PC-9 (cell line): ENCODE data around the gene NTM. TPM values are rescaled to one million over a fixed set of nuclear protein-coding genes. Genes with fewer than 3 reads are reported as not detected.

Experiments used
- BruUV-seq: library from RNA; stranded (reverse); fragments of 400-500 nt; replicated peaks from 2 replicates; lab custom pipeline; 2021; lab: Mats Ljungman, UMichigan
- CTCF ChIA-PET: fragments of 300-600 bp; sonication (Branson Sonifier 250); formaldehyde crosslinking; loops from one replicate; lab custom pipeline; 2022; ENCODE audit warnings: antibody characterized with exemption; lab: Charles Lee
- POLR2A ChIA-PET: fragments of 300-600 bp; sonication (Branson Sonifier 250); formaldehyde crosslinking; loops from one replicate; lab custom pipeline; 2022; ENCODE audit warnings: antibody characterized with exemption; ENCODE audit not compliant: unreplicated experiment; lab: Charles Lee
- DNase-seq, 2 experiments: peaks; one replicate each; pipeline versions ENCODE4 v3.0.0 to v3.0.0-alpha.2; 2015 to 2022; ENCODE audit warnings: mixed read lengths in 1 of 2
- H2AFZ ChIP-seq: fragments of 200-600 bp; sonication (generic); 2 replicates; pipeline ENCODE4 v1.8.1; 2017; ENCODE audit warnings: antibody characterized with exemption
- H3F3A ChIP-seq: fragments of 200-600 bp; sonication (generic); 2 replicates; pipeline ENCODE4 v1.8.1; 2017; ENCODE audit warnings: antibody characterized with exemption, mild to moderate bottlenecking, low read depth; ENCODE audit not compliant: insufficient read depth
- H3K27ac ChIP-seq: fragments of 200-600 bp; sonication (generic); 2 replicates; pipeline ENCODE4 v1.6.1; 2016; ENCODE audit warnings: mixed run types
- H3K27me3 ChIP-seq: fragments of 200-600 bp; sonication (generic); 2 replicates; pipeline ENCODE4 v1.6.1; 2016; ENCODE audit warnings: low read depth, mixed run types; ENCODE audit not compliant: insufficient read depth
- H3K36me3 ChIP-seq: fragments of 200-600 bp; sonication (generic); 2 replicates; pipeline ENCODE4 v1.6.1; 2016; ENCODE audit warnings: low read depth, mixed run types
- H3K4me1 ChIP-seq: fragments of 200-600 bp; sonication (generic); replicated peaks from 2 replicates; pipeline ENCODE4 v1.6.1; 2016; ENCODE audit warnings: mixed run types; ENCODE audit not compliant: insufficient read depth
- H3K4me2 ChIP-seq: fragments of 200-600 bp; sonication (generic); 2 replicates; pipeline ENCODE4 v1.6.1; 2017; ENCODE audit warnings: mixed run types
- H3K4me3 ChIP-seq: fragments of 200-600 bp; sonication (generic); 2 replicates; pipeline ENCODE4 v1.6.1; 2016; ENCODE audit warnings: mixed run types
- H3K79me2 ChIP-seq: fragments of 200-600 bp; sonication (generic); 2 replicates; pipeline ENCODE4 v1.6.1; 2017; ENCODE audit warnings: low read depth, mixed run types
- H3K9me2 ChIP-seq: fragments of 200-600 bp; sonication (generic); 2 replicates; pipeline ENCODE4 v1.8.1; 2017; ENCODE audit warnings: mild to moderate bottlenecking; ENCODE audit not compliant: insufficient read depth
- H3K9me3 ChIP-seq: fragments of 200-600 bp; sonication (generic); 2 replicates; pipeline ENCODE4 v1.8.1; 2016; ENCODE audit warnings: low read depth; ENCODE audit not compliant: insufficient read depth
- H4K20me1 ChIP-seq: fragments of 200-600 bp; sonication (generic); 2 replicates; pipeline ENCODE4 v1.8.1; 2017; ENCODE audit not compliant: insufficient read depth
- CTCF ChIP-seq: fragments of 200-600 bp; sonication (generic); conservative IDR thresholded peaks from 2 replicates; pipeline ENCODE4 v1.6.1; 2017; ENCODE audit warnings: mixed run types, antibody characterized with exemption, mild to moderate bottlenecking, moderate library complexity
- EZH2 ChIP-seq: fragments of 200-600 bp; sonication (generic); IDR thresholded peaks from 2 replicates; pipeline ENCODE4 v1.8.0; 2017; ENCODE audit warnings: antibody characterized with exemption, low read depth
- intact Hi-C: fragments of 100-400 bp; cut with micrococcal nuclease; formaldehyde crosslinking; loops from one replicate; pipeline ENCODE4 v1.10.0; 2022; ENCODE audit not compliant: unreplicated experiment
- total RNA-seq: library from RNA; stranded (reverse); gene quantifications from 2 replicates; pipeline ENCODE4 v1.2.3, GENCODE V29; 2021

Gene NTM
- total RNA-seq, 1 experiment from 2014 or later: not detected

DNA sequence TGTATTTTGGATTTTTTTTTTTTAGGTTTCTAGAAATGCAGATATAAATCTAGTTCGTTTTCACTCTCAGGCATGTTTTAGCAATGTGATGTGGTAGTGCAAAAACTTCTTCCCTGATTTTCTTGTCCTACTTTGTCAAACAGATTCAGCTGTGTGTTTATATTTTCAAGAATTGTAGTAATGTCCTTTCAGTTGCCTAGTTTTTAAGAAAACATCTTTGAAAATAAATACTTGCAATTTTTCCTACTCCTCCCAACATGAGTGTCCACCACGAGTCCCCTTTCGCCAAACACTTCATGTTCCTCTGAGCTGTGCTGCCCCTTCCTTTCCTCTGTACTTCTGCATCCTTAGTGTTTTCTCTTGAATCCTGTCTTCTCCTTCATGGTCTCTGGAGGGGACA is 686.9 kb downstream of the NTM start:
- H3F3A ChIP-seq: no peaks in the 10 kb centered on the region
- ChIA-PET POLR2A (no interaction called here), CTCF (no interaction called here)
- H3K9me3 ChIP-seq: no peaks in the 10 kb centered on the region
- no peak for TF ChIP-seq CTCF
- TF ChIP-seq EZH2: no peak
- H2AFZ ChIP-seq: no peak overlapping the region
- H3K36me3 ChIP-seq: no peaks in the 10 kb centered on the region
- intact Hi-C loops: no loop called here
- H3K4me3 ChIP-seq: no peak overlapping the region
- DNase-seq: no peak
- BruUV-seq: no TSS peak
- no peaks in the 10 kb centered on the region for H3K79me2 ChIP-seq
- H4K20me1 ChIP-seq: no peaks in the 10 kb centered on the region
- H3K4me2 ChIP-seq: no peak overlapping the region
- H3K4me1 ChIP-seq: no peaks in the 10 kb centered on the region
- H3K27ac ChIP-seq: no peak overlapping the region
- H3K27me3 ChIP-seq: 0 out of 2 replicates have a peak, but pooled peaks cover 2% of the 10 kb centered on the region
- H3K9me2 ChIP-seq: no peaks in the 10 kb centered on the region

DNA sequence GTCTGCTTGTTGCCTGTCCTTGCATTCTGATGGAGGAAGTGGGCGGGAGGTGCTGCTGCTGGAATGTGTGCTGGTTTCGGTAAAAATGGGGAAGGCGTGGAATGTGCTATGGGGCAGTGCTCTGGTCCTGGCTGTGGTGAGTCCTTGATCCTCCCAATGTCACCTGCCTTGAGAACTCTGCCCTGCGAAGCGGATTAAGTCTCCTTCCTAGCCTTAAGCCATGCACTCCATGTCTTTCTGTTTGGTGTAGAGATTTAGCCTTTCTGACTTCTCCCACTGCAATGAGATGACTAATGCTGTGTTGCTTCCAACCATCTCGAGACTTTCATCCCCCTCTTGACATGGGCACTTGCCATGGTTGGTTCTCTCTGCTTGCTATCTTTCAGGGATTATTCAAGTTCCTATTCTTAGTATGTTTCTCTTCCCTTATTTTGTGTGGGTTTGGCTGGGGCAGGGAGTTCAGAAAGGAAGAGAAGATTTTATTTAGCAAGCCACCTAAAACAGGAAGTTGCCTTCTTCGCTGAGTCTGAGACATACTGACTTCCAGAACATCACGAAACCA is 687.9 kb downstream of the NTM start:
- Histone ChIP-seq H3K9me3 (no peaks in the 10 kb centered on the region), H2AFZ (no peak overlapping the region), H3K4me1 (no peaks in the 10 kb centered on the region), H3K79me2 (no peaks in the 10 kb centered on the region), H3K27me3 (0 out of 2 replicates have a peak, but pooled peaks cover 2% of the 10 kb centered on the region), H4K20me1 (no peaks in the 10 kb centered on the region), H3K9me2 (no peaks in the 10 kb centered on the region), H3F3A (no peaks in the 10 kb centered on the region), H3K4me3 (no peak overlapping the region), H3K27ac (no peak overlapping the region), H3K36me3 (no peaks in the 10 kb centered on the region), H3K4me2 (no peak overlapping the region)
- intact Hi-C loops: no loop called here
- ChIA-PET POLR2A (no interaction called here), CTCF (no interaction called here)
- no peak for TF ChIP-seq EZH2
- no TSS peak for BruUV-seq
- DNase-seq: no peak

DNA sequence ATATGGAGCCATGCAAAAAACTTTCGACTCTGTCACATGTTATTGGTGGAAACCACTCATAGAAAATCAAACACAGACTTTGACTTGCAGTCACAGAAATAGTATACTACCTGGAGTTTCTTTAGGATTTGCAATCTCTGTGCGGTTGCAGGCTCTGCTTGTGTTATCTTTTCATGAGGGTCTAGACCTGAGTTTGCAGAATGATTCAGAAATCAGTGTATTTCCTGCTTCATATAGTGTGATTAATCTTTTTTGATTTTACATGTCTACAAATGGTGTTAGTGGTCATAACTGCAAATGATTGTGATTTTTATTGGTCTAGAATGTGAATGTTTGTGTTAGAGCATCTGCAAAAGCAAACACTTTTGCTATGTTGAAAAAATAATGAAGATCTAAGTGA is 690.2 kb downstream of the NTM start:
- Histone ChIP-seq H3K36me3 (no peaks in the 10 kb centered on the region), H3K27me3 (0 out of 2 replicates have a peak, but pooled peaks cover 2% of the 10 kb centered on the region), H2AFZ (no peak overlapping the region), H3F3A (no peaks in the 10 kb centered on the region), H3K79me2 (no peaks in the 10 kb centered on the region), H4K20me1 (no peaks in the 10 kb centered on the region), H3K4me2 (no peak overlapping the region), H3K4me3 (no peak overlapping the region), H3K27ac (no peak overlapping the region), H3K4me1 (no peaks in the 10 kb centered on the region), H3K9me2 (no peaks in the 10 kb centered on the region), H3K9me3 (no peaks in the 10 kb centered on the region)
- intact Hi-C loops: no loop called here
- DNase-seq: no peak
- no TSS peak for BruUV-seq
- ChIA-PET POLR2A (no interaction called here), CTCF (no interaction called here)
- TF ChIP-seq EZH2 (no peak), CTCF (no peak)

DNA sequence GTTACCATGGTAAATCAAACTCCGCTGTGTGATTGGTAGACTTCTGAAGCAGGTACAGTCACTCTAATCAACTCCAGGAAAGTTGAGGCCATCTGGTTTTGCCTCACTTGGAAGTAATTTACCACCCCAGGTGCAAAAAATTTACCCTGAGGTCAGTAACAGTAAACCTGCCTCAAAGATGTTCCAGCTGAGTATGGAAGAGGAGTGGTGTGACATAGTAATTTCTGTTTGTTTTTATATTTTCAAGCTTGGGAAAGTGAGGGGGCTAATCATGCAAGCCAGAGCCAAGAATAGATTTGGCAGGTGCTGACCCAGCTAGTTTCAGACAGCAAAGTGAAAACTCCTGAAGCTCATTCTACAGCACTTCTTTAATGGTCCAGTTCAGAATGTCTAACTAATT is 691.6 kb downstream of the NTM start:
- no peak for DNase-seq
- Histone ChIP-seq H3F3A (no peaks in the 10 kb centered on the region), H3K79me2 (no peaks in the 10 kb centered on the region), H3K4me3 (no peak overlapping the region), H2AFZ (no peak overlapping the region), H3K9me3 (no peaks in the 10 kb centered on the region), H4K20me1 (no peaks in the 10 kb centered on the region), H3K4me1 (no peaks in the 10 kb centered on the region), H3K36me3 (no peaks in the 10 kb centered on the region), H3K27ac (no peak overlapping the region), H3K9me2 (no peaks in the 10 kb centered on the region), H3K4me2 (no peak overlapping the region), H3K27me3 (0 out of 2 replicates have a peak, but pooled peaks cover 2% of the 10 kb centered on the region)
- POLR2A ChIA-PET: interaction anchor here (0.7 kb wide), 1 partner anchor 1940 kb away, joined by 6 read pairs; no protein-coding TSS in a partner anchor
- intact Hi-C loops: no loop called here
- TF ChIP-seq CTCF (no peak), EZH2 (no peak)
- BruUV-seq: no TSS peak
- CTCF ChIA-PET: no interaction called here
